Neural progenitor cell (in vitro differentiated cells): ENCODE data around the gene ABTB1.

ENCODE experiments used
- EZH2 ChIP-seq: fragments of 200-600 bp; sonication (generic); IDR thresholded peaks from 2 replicates; pipeline ENCODE4 v1.6.1; 2017; ENCODE audit warnings: antibody characterized with exemption, mild to moderate bottlenecking, moderate library complexity
- TF ChIP-seq, protein P1 (sequence below): fragments of 200-600 bp; sonication (generic); IDR thresholded peaks from 2 replicates; pipeline ENCODE4 v1.5.1; 2017; ENCODE audit warnings: antibody characterized with exemption, mild to moderate bottlenecking

DNA sequence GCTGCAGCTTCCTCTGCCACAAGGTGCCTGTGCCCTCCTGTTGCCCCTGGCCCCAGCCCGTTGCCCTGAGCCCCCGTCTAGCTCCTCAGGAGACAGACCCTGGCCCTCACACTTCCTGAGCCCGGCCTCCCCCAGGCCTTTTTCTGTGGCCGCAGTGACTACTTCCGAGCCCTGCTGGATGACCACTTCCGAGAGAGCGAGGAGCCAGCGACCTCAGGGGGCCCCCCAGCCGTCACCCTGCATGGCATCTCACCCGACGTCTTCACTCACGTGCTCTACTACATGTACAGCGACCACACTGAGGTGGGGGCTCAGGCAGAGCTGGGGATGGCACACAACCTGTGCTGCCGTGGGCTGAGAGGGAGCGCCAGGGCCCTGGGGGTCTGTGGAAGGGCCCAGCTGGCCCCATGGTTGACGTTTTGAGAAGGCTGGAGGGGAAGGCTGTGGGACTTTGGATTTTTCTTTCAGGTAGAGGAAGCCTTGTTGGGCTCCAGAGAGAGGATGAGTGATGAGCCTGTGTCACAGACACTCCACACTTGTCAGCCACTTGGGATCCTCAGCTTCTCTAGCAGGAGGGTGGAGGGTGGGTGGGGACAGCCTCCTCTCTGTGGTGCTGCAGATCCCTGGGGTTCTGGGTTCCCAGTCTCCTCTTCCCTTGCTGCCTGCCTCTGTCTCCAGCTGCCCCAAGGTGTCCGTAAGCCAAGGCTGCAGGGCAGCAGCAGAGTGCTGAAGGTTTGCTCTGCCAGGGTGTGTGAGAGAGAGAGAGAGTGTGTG is 5.0 kb downstream of the ABTB1 start:
- no peak for TF ChIP-seq EZH2
- TF ChIP-seq, protein P1, sequence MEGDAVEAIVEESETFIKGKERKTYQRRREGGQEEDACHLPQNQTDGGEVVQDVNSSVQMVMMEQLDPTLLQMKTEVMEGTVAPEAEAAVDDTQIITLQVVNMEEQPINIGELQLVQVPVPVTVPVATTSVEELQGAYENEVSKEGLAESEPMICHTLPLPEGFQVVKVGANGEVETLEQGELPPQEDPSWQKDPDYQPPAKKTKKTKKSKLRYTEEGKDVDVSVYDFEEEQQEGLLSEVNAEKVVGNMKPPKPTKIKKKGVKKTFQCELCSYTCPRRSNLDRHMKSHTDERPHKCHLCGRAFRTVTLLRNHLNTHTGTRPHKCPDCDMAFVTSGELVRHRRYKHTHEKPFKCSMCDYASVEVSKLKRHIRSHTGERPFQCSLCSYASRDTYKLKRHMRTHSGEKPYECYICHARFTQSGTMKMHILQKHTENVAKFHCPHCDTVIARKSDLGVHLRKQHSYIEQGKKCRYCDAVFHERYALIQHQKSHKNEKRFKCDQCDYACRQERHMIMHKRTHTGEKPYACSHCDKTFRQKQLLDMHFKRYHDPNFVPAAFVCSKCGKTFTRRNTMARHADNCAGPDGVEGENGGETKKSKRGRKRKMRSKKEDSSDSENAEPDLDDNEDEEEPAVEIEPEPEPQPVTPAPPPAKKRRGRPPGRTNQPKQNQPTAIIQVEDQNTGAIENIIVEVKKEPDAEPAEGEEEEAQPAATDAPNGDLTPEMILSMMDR: no peak
